ENCODE data around the gene FHOD3. TPM values are rescaled to one million over a fixed set of nuclear protein-coding genes. Genes with fewer than 3 reads are reported as not detected.
A peak's percentile ranks its signal among the peaks of the same experiment; 100 is the strongest.

The FHOD3 gene
- total and polyA plus RNA-seq, 11 donors, result 109 to 532 (median 262) TPM

DNA sequence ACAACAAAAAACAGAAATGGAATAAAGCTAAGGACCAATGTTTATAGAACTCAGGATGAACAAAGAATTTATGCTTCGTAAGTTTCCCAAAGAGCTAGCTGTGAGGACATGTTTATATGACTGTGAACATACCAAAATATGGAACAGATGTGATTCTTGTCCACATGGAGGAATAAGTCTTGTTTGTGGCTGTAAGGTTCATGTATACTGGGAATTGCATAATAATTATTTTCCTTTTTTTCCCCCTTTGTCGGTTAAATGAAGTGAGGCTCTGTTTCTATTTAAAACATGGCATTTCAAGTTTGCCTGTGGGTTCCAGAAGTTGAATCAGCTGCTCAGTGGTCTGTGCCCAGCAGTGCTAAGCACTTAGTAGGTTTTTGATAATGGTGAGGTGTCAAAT is 108.1 kb downstream of the FHOD3 start:
- intact Hi-C loops (cut with DNase I), result loop anchor here in 2 of 10 donors (10.0 kb wide), 1 partner anchor 59 kb away; no protein-coding TSS in a partner anchor
- Histone ChIP-seq H3K4me3 (no peak overlapping the region), H3K27ac (peak overlapping the region in 9 of 12 donors; percentile 14 to 87 (median 52)), H3K27me3 (no peaks in the 10 kb centered on the region), H3K4me1 (peaks cover 0 to 72% (median 14%) of the 10 kb centered on the region in 12 donors), H3K36me3 (no peaks in the 10 kb centered on the region), H3K9me3 (no peaks in the 10 kb centered on the region)
- TF ChIP-seq POLR2A (IDR thresholded peaks at IDR 0.05), result no peak
- TF ChIP-seq, protein P1, sequence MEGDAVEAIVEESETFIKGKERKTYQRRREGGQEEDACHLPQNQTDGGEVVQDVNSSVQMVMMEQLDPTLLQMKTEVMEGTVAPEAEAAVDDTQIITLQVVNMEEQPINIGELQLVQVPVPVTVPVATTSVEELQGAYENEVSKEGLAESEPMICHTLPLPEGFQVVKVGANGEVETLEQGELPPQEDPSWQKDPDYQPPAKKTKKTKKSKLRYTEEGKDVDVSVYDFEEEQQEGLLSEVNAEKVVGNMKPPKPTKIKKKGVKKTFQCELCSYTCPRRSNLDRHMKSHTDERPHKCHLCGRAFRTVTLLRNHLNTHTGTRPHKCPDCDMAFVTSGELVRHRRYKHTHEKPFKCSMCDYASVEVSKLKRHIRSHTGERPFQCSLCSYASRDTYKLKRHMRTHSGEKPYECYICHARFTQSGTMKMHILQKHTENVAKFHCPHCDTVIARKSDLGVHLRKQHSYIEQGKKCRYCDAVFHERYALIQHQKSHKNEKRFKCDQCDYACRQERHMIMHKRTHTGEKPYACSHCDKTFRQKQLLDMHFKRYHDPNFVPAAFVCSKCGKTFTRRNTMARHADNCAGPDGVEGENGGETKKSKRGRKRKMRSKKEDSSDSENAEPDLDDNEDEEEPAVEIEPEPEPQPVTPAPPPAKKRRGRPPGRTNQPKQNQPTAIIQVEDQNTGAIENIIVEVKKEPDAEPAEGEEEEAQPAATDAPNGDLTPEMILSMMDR (IDR thresholded peaks at IDR 0.05), result no peak
- no peak for DNase-seq
- WGBS, 4 donors, result 60 to 77% (median 65%) methylated on average over 2 of the region's 2 CpGs
- ATAC-seq, result peak in 1 of 4 donors; percentile 23

DNA sequence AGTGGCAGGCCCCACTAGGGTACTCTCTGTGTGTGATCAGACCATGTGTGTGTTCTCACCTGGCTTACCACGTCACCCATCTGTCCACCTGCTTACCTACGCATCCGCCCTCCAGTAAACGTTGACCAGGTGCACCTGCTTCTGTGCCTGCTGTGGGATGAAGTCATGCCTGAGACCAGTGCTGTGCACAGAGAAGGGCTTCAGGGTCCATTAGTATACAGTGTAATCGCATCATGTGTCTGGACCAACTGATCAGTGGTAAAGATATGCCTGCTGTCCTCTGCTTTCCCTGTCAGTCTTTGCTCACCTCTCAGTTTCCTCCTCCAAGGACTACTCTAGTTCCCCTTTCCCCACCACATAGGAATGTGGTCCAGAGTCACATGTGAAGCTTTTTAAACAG is 109.3 kb downstream of the FHOD3 start:
- WGBS, 4 donors, result 58 to 80% (median 77%) methylated on average over 5 of the region's 5 CpGs

DNA sequence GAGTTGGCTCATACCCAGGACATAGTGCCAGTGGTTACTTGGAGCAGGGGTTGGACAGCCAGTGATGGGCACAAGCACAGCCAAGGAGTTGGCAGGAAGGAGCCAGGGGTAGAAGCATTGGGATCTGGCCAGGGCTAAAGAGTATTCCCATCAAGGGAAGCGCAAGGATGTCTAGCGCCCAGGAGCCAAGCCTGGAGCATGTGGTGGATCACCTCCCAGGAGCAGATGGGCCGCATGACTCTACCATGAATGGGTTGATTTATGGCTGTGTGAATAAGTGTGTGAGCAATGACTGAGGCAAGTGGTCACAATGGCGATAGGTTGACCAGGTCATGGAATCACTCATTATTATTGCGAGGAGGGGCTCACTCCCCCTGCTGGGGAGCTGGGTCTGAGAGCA is 111.1 kb downstream of the FHOD3 start:
- WGBS, 4 donors, result 82 to 93% (median 89%) methylated on average over 5 of the region's 5 CpGs
- Histone ChIP-seq H3K4me3 (no peak overlapping the region), H3K27me3 (no peaks in the 10 kb centered on the region), H3K36me3 (no peaks in the 10 kb centered on the region), H3K9me3 (peaks cover 0 to 3% (median 0%) of the 10 kb centered on the region in 12 donors), H3K27ac (peak overlapping the region in 3 of 12 donors; percentile 24 to 87 (median 24)), H3K4me1 (peaks cover 0 to 56% (median 14%) of the 10 kb centered on the region in 12 donors)
- intact Hi-C loops (cut with DNase I), result loop anchor here in 2 of 10 donors (10.0 kb wide), 1 partner anchor 56 kb away; no protein-coding TSS in a partner anchor
- ATAC-seq, result peak in 2 of 4 donors; percentile 3 to 38
- no peak for TF ChIP-seq POLR2A (IDR thresholded peaks at IDR 0.05)
- TF ChIP-seq, protein P1 (IDR thresholded peaks at IDR 0.05), result no peak
- DNase-seq, result no peak

More for the DNA sequence above, 109.3 kb downstream of the FHOD3 start:
- peak overlapping the region in 9 of 12 donors; percentile 14 to 87 (median 52) for H3K27ac ChIP-seq
- TF ChIP-seq POLR2A (IDR thresholded peaks at IDR 0.05), result no peak
- TF ChIP-seq, protein P1 (IDR thresholded peaks at IDR 0.05), result no peak
- no peaks in the 10 kb centered on the region for H3K27me3 ChIP-seq
- H3K36me3 ChIP-seq, result no peaks in the 10 kb centered on the region
- DNase-seq (no peak), ATAC-seq (peak in 1 of 4 donors; percentile 3)
- H3K9me3 ChIP-seq, result peaks cover 0 to 3% (median 0%) of the 10 kb centered on the region in 12 donors
- intact Hi-C loops (cut with DNase I), result loop anchor here in 2 of 10 donors (10.0 kb wide), 1 partner anchor 58 kb away; no protein-coding TSS in a partner anchor
- H3K4me3 ChIP-seq, result no peak overlapping the region
- peaks cover 0 to 66% (median 15%) of the 10 kb centered on the region in 12 donors for H3K4me1 ChIP-seq

DNA sequence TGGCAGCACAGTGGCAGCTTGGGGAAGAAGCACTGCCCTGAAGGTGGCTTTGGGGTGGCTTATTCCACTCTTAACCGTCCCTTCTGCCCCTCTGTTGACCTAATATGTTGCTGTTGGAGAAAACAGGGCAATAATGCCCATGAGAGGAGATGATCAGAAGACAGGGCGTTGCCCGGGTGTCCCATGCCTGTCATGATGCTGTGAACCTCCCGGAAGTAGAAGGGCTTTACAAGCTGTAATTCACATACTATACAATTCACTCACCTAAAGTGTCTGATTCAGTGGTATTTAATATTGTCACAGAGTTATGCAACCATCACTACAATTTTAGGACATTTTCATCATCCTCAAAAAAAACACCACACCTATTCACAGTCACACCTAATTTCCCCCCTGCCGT is 112.3 kb downstream of the FHOD3 start:
- DNase-seq (no peak), ATAC-seq (no peak)
- TF ChIP-seq, protein P1 (IDR thresholded peaks at IDR 0.05), result no peak
- TF ChIP-seq POLR2A (IDR thresholded peaks at IDR 0.05), result no peak
- no peak overlapping the region for H3K4me3 ChIP-seq
- 48 to 88% (median 82%) methylated on average over 5 of the region's 5 CpGs for WGBS, 4 donors
- H3K27me3 ChIP-seq, result no peaks in the 10 kb centered on the region
- H3K27ac ChIP-seq, result peak overlapping the region in 2 of 12 donors; percentile 24 to 87
- intact Hi-C loops (cut with DNase I), result loop anchor here in 2 of 10 donors (10.0 kb wide), 1 partner anchor 55 kb away; no protein-coding TSS in a partner anchor
- peaks cover 0 to 3% (median 0%) of the 10 kb centered on the region in 12 donors for H3K9me3 ChIP-seq
- H3K4me1 ChIP-seq, result peaks cover 0 to 48% (median 13%) of the 10 kb centered on the region in 12 donors
- no peaks in the 10 kb centered on the region for H3K36me3 ChIP-seq
